GM18867 (cell line): ENCODE measurements around the gene TEDC1.

Source experiments
- ATAC-seq: cut with Tn5 transposase; IDR thresholded peaks from one replicate; pipeline ENCODE4 v1.9.1; 2021; ENCODE audit warnings: mild to moderate bottlenecking, moderate library complexity; ENCODE audit not compliant: unreplicated experiment

Gene TEDC1

GRCh38 chr14:105484069-105484996, 6.7 kb upstream of the TEDC1 start:
- no peak for ATAC-seq

GRCh38 chr14:105484997-105485393, 6.1 kb upstream of the TEDC1 start:
- no peak for ATAC-seq

- no peak for ATAC-seq
Measured at GRCh38 chr14:105485739-105486162, 5.3 kb upstream of the TEDC1 start.

GRCh38 chr14:105486163-105486973, 4.7 kb upstream of the TEDC1 start, which contains the start of gene CRIP1:
CRIP1 (plus strand) TSS chr14:105486886; CDS start chr14:105487260, 374 bp downstream.
- no peak for ATAC-seq

GRCh38 chr14:105486974-105487448, 4.0 kb upstream of the TEDC1 start:
- ATAC-seq: no peak

GRCh38 chr14:105487449-105487985, 3.5 kb upstream of the TEDC1 start:
- ATAC-seq: no peak

- no peak for ATAC-seq
Measured at GRCh38 chr14:105487986-105488777, 2.9 kb upstream of the TEDC1 start.

GRCh38 chr14:105488781-105489541, 2.1 kb upstream of the TEDC1 start:
- no peak for ATAC-seq

GRCh38 chr14:105489542-105490266, 1.3 kb upstream of the TEDC1 start:
- no peak for ATAC-seq

GRCh38 chr14:105490267-105490571, 827 bp upstream of the TEDC1 start:
- peak; percentile 1 for ATAC-seq

- peak; percentile 9 for ATAC-seq
Measured at GRCh38 chr14:105491366-105491973, 424 bp downstream of the TEDC1 start.

GRCh38 chr14:105492031-105492970, 1.3 kb downstream of the TEDC1 start:
- no peak for ATAC-seq

- ATAC-seq: no peak
Measured at GRCh38 chr14:105492971-105493871, 2.2 kb downstream of the TEDC1 start.

- ATAC-seq: no peak
Measured at GRCh38 chr14:105493921-105494605, 3.0 kb downstream of the TEDC1 start.

- ATAC-seq: no peak
Measured at GRCh38 chr14:105494606-105494929, 3.5 kb downstream of the TEDC1 start.
